MM.1S (cell line): ENCODE data around the gene CTNNA3.

Source experiments
- CTCF ChIP-seq: fragments of 300-600 bp; sonication (generic); IDR thresholded peaks from 2 replicates; pipeline ENCODE4 v1.5.1; 2016; ENCODE audit warnings: antibody characterized with exemption, low read length, mixed read lengths
- EZH2 ChIP-seq: fragments of 300-600 bp; sonication (generic); optimal IDR thresholded peaks from 2 replicates; pipeline ENCODE3; 2017; ENCODE audit warnings: low read depth, mild to moderate bottlenecking, antibody characterized with exemption, low read length, mixed read lengths
- EZH2phosphoT487 ChIP-seq: fragments of 300-600 bp; sonication (generic); IDR thresholded peaks from 2 replicates; pipeline ENCODE4 v1.6.1; 2018; ENCODE audit warnings: antibody characterized with exemption, low read length

GRCh38 chr10:66795866-66796265 lies 900.1 kb downstream of the CTNNA3 start:
- TF ChIP-seq EZH2 (no peak), CTCF (no peak), EZH2phosphoT487 (no peak)
